ENCODE results near the gene SERTAD4.
"Not testable (repeated sequence)": the region's sequence is repeated elsewhere in the genome, so short reads cannot be mapped to it uniquely, and the experiment has no call there.

Gene SERTAD4

GRCh38 chr1:210232511-210233215, at the start of gene SERTAD4:
Gene SERTAD4 (plus strand): TSS chr1:210232796. CDS start chr1:210237961, 5,165 bp downstream.
- no peak for DNase-seq (ENCODE audit: low read depth)

GRCh38 chr1:210185063-210185462, 47.5 kb upstream of the SERTAD4 start:
- DNase-seq (ENCODE audit: low read depth): no peak

- DNase-seq (ENCODE audit: low read depth): not testable (repeated sequence)
Measured at GRCh38 chr1:210187849-210188606, 44.6 kb upstream of the SERTAD4 start.

GRCh38 chr1:210189426-210189825, 43.2 kb upstream of the SERTAD4 start:
- DNase-seq (ENCODE audit: low read depth): no peak

GRCh38 chr1:210195635-210196160, 36.9 kb upstream of the SERTAD4 start:
- DNase-seq (ENCODE audit: low read depth): no peak

GRCh38 chr1:210196266-210196665, 36.3 kb upstream of the SERTAD4 start:
- DNase-seq (ENCODE audit: low read depth): not testable (repeated sequence)

- no peak for DNase-seq (ENCODE audit: low read depth)
Measured at GRCh38 chr1:210198840-210199239, 33.8 kb upstream of the SERTAD4 start.

- DNase-seq (ENCODE audit: low read depth): no peak
Measured at GRCh38 chr1:210200124-210200736, 32.4 kb upstream of the SERTAD4 start.

- DNase-seq (ENCODE audit: low read depth): no peak
Measured at GRCh38 chr1:210201681-210202080, 30.9 kb upstream of the SERTAD4 start.

- DNase-seq (ENCODE audit: low read depth): no peak
Measured at GRCh38 chr1:210207597-210208450, 24.8 kb upstream of the SERTAD4 start.

GRCh38 chr1:210213335-210213734, 19.3 kb upstream of the SERTAD4 start:
- no peak for DNase-seq (ENCODE audit: low read depth)

- no peak for DNase-seq (ENCODE audit: low read depth)
Measured at GRCh38 chr1:210214573-210215409, 17.8 kb upstream of the SERTAD4 start.

GRCh38 chr1:210217482-210217881, 15.1 kb upstream of the SERTAD4 start:
- DNase-seq (ENCODE audit: low read depth): no peak

GRCh38 chr1:210218047-210218446, 14.5 kb upstream of the SERTAD4 start:
- no peak for DNase-seq (ENCODE audit: low read depth)

GRCh38 chr1:210222340-210223006, 10.1 kb upstream of the SERTAD4 start:
- no peak for DNase-seq (ENCODE audit: low read depth)

GRCh38 chr1:210223226-210223904, 9.2 kb upstream of the SERTAD4 start:
- no peak for DNase-seq (ENCODE audit: low read depth)

- no peak for DNase-seq (ENCODE audit: low read depth)
Measured at GRCh38 chr1:210228158-210228557, 4.4 kb upstream of the SERTAD4 start.

- DNase-seq (ENCODE audit: low read depth): no peak
Measured at GRCh38 chr1:210230149-210230695, 2.4 kb upstream of the SERTAD4 start.

- DNase-seq (ENCODE audit: low read depth): no peak
Measured at GRCh38 chr1:210231846-210232510, 618 bp upstream of the SERTAD4 start.
